Mammary microvascular endothelial cell (primary cell): ENCODE measurements around the gene TBX5. TPM values are rescaled to one million over a fixed set of nuclear protein-coding genes. Genes with fewer than 3 reads are reported as not detected.

Experiments
- total RNA-seq: library from RNA; depleted of rRNA; stranded (reverse); fragments of >200 nt; gene quantifications from 2 replicates; pipeline ENCODE4 v1.2.3, GENCODE V29; 2015

Gene TBX5
- not detected in 2 replicates for total RNA-seq

DNA sequence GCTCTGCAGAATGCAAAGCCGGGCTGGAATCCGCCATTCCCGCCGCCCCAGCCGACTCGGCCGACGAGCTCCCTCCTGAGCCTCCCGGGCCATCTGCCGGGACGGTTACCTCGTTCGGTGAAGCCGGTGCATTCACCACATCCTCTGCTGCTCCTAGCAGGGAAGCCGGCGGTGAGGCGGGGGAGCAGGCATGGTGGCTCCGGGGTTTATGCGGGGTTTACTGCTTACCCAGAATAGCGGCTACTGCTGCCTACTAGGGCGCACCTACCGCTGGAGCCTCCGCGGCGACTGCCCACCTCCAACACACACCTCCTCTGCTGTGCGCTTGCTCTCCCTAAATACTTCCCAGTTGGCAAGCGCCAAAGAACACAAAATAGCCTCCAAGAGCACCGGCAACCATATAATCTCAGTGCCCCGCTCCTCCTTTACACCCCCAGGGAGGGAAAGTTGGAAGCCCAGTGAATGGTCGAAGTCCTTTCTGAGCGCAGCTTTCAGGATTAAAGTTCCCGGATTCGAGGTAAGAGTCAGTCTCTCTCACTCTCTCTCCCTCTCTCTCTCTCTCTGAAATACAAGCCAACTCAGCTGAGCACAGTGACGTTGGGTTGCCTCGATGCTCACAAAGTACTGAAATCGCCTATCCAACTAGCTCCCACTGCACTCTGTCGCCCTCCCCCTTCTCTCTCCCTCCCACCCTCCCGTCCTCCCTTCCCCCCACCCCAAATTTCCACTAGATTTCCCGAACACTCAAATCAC is at the start of gene TBX5:
TSS of gene TBX5 (minus strand) at position 626 of the 753 bp plus-strand sequence. CDS start 2,246 bp downstream, outside the sequence.

